Naive thymus-derived CD8-positive, alpha-beta T cell (primary cell): ENCODE data around the gene ELOF1. TPM values are rescaled to one million over a fixed set of nuclear protein-coding genes. Genes with fewer than 3 reads are reported as not detected.
"Not testable (repeated sequence)": the region's sequence is repeated elsewhere in the genome, so short reads cannot be mapped to it uniquely, and the experiment has no call there.

Experiments
- ATAC-seq, 2 donors: fragments of 150-1000 bp; cut with Tn5 transposase in 1 of 2; sonication (Bioruptor Pico), chemical (Tn5 transposase) in 1 of 2; 1 replicate in 1 of 2; 2 replicates in 1 of 2; pipeline ENCODE4 v1.10.0; 2021; ENCODE audit warnings: mild to moderate bottlenecking in 2 of 2, moderate library complexity in 2 of 2
- POLR2A ChIA-PET: fragments of 350-600 bp; sonication (Branson Sonifier 250); formaldehyde crosslinking; loops from one replicate; lab custom pipeline; 2021; ENCODE audit warnings: antibody characterized with exemption; lab: Charles Lee
- DNase-seq, 10 donors: peaks; one replicate each; pipeline versions ENCODE4 v3.0.0 to v3.0.0-alpha.2; 2020 to 2022
- H3K27ac Mint-ChIP-seq, 10 donors: one replicate each; pipeline ENCODE4 v1.8.0; 2020 to 2022; ENCODE audit warnings: mild to moderate bottlenecking in 10 of 10, mixed read lengths in 10 of 10, moderate library complexity in 4 of 10, inconsistent platforms in 1 of 10
- H3K27me3 Mint-ChIP-seq, 5 donors: one replicate each; pipeline ENCODE4 v1.8.0; 2021 to 2022; ENCODE audit warnings: mixed read lengths in 5 of 5
- H3K36me3 Mint-ChIP-seq, 3 donors: one replicate each; pipeline ENCODE4 v1.8.0; 2020 to 2022; ENCODE audit warnings: mixed read lengths in 3 of 3, mild to moderate bottlenecking in 2 of 3, inconsistent platforms in 1 of 3
- H3K4me1 Mint-ChIP-seq, 4 donors: one replicate each; pipeline ENCODE4 v1.8.0; 2021 to 2022; ENCODE audit warnings: mixed read lengths in 4 of 4
- H3K4me3 Mint-ChIP-seq, 10 donors: one replicate each; pipeline ENCODE4 v1.8.0; 2020 to 2022; ENCODE audit warnings: mild to moderate bottlenecking in 10 of 10, mixed read lengths in 10 of 10, moderate library complexity in 6 of 10, inconsistent platforms in 1 of 10
- H3K9me3 Mint-ChIP-seq, 9 donors: one replicate each; pipeline ENCODE4 v1.8.0; 2020 to 2022; ENCODE audit warnings: mixed read lengths in 9 of 9, mild to moderate bottlenecking in 3 of 9, inconsistent platforms in 1 of 9, moderate library complexity in 1 of 9
- polyA plus RNA-seq, 3 donors: library from polyadenylated mRNA; unstranded; fragments of 300-500 nt; fragmentation: Illumina TruSeq; gene quantifications; one replicate each; pipeline ENCODE4 v1.2.3, GENCODE V29; 2021
- total RNA-seq, 8 experiments: library from RNA in 2 of 8; stranded (reverse) in 2 of 8; gene quantifications; one replicate each; pipeline ENCODE4 v1.2.3 and lab custom pipeline; 2021 to 2026

ELOF1 gene
- total and polyA plus RNA-seq, 5 experiments from 2014 or later = 41.0 to 91.0 (median 71.4) TPM

DNA sequence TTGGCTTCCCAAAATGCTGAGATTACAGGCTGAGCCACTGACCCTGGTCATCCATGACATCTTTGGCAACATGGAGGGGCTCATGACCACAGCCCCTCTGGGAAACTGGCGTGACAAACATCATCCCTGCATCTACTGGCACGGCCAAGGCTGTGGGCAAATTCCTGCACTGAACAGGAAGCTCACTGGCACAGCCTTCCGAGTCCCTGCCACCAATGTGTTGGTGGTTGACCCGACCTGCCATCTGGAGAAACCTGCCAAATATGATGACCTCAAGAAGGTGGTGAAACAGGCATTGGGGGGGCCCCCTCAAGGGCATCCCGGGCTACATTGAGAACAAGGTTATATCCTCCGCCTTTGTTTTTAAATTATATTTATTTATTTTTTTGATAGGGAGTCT lies 27.3 kb upstream of the ELOF1 start:
- no peaks in the 10 kb centered on the region for H3K9me3 Mint-ChIP-seq
- no peak for ATAC-seq
- H3K27me3 Mint-ChIP-seq = no peaks in the 10 kb centered on the region
- POLR2A ChIA-PET = no interaction called here
- H3K36me3 Mint-ChIP-seq = no peaks in the 10 kb centered on the region
- DNase-seq = no peak
- peaks cover 5 to 35% (median 18%) of the 10 kb centered on the region in 4 donors for H3K4me1 Mint-ChIP-seq
- no peak overlapping the region for H3K27ac Mint-ChIP-seq
- no peak overlapping the region for H3K4me3 Mint-ChIP-seq

DNA sequence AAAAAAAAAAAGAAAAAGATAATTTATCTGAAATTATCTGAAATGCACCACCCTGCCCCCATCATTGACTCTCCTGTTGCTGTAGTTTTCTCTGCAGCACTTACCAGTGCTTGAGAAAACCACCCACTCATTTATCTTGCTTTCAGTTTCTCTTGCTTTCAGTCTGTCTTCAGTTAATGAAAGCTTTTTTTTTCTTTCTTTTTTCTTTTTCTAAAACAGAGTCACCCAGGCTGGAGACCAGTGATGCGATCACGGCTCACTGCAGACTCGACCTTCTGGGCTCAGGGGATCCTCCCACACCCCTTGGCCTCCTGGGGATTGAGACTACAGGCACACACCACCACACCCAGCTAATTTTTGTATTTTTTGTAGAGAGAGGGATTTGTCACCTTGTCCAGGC lies 22.7 kb upstream of the ELOF1 start:
- POLR2A ChIA-PET = interaction anchor here (0.6 to 6.2 kb wide), 3 partner anchors 22 to 201 kb away, joined by 3 to 44 read pairs (median 4); partner anchors contain the start of gene ELOF1
- Mint-ChIP-seq H3K4me3 (peak overlapping the region; percentile 59 to 83 (median 78)), H3K9me3 (no peaks in the 10 kb centered on the region), H3K4me1 (peaks cover 14 to 57% (median 31%) of the 10 kb centered on the region in 4 donors), H3K27me3 (no peaks in the 10 kb centered on the region), H3K36me3 (no peaks in the 10 kb centered on the region), H3K27ac (peak overlapping the region; percentile 84 to 99 (median 93))
- peak in 7 of 10 donors; percentile 19 to 64 (median 31) for DNase-seq
- peak; percentile 65 to 79 for ATAC-seq

DNA sequence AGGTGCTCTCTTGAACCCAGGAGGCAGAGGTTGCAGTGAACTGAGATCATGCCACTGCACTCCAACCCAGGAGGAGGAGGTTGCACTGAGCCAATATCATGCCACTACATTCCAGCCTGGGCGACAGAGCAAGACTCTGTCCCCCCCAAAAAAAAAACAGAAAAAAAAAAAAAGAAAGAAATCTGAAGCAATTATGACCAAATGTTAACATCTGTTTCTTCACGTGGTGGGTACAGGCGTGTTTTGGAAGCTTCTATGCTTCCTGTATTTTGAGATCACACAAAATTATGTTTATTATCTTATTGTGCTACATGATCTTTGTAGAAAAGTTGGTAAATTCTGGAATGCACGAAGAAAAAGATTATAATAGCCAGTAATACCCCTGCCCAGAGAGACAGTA lies 21.1 kb upstream of the ELOF1 start:
- H3K36me3 Mint-ChIP-seq = peaks cover 0 to 4% (median 2%) of the 10 kb centered on the region in 3 donors
- peak overlapping the region in 6 of 10 donors; percentile 11 to 79 (median 76) for H3K4me3 Mint-ChIP-seq
- POLR2A ChIA-PET = interaction anchor here (0.6 to 6.2 kb wide), 4 partner anchors 8 to 20 kb away, joined by 3 to 44 read pairs (median 4); partner anchors contain the start of gene ELOF1
- ATAC-seq = no peak
- H3K27ac Mint-ChIP-seq = peak overlapping the region in 7 of 10 donors; percentile 38 to 66 (median 53)
- H3K27me3 Mint-ChIP-seq = no peaks in the 10 kb centered on the region
- H3K4me1 Mint-ChIP-seq = peaks cover 14 to 61% (median 33%) of the 10 kb centered on the region in 4 donors
- DNase-seq = no peak
- H3K9me3 Mint-ChIP-seq = no peaks in the 10 kb centered on the region

DNA sequence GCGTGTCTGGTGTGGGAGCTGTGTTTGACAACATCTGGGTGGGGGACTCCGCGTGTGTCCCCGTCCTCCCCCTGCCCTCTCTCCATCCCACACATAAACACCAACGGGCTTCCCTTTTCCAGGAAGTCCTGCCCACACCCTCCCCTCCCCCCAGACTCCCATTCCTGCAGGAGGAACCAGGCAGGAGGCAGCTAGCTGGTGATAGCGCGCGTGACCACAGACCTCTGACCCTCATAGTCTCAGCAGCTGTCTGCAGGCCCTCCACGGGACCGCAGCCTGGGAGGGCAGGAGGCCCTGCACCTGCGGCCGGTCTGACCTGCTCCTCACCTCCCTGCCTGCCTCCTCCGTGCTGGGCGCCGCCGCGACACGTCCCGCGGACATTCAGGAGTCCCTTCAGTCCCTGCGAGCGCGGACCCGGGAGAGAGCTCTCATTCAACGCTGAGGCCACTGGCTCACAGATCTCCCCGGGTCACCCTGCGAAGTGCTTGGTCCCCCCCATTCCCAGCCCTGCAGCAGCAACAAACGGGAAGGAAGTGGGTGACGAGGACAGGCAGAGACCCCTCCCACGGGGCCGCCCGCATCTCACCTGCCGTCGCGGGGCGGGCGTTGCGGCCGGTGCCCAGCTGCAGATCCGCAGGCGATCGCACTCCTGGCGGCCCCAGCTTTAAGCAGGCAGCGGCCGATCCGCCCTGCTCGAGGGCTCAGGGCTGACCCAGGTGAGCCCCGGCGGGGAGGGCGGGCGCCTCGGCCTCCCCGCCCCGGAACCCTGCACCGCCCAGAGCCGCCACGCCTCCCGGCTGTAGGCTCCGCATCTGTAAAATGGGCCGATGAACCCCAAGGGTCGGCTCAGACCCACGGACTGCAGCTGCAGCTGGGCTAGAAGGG lies 19.5 kb upstream of the ELOF1 start:
- POLR2A ChIA-PET = interaction anchor here (0.6 to 6.2 kb wide), 8 partner anchors 10 to 204 kb away, joined by 3 to 44 read pairs (median 4); partner anchors contain the start of genes ECSIT, ELOF1, SWSAP1 and ZNF627
- H3K4me3 Mint-ChIP-seq = peak overlapping the region; percentile 76 to 90 (median 84)
- peaks cover 0 to 4% (median 2%) of the 10 kb centered on the region in 3 donors for H3K36me3 Mint-ChIP-seq
- H3K27me3 Mint-ChIP-seq = no peaks in the 10 kb centered on the region
- H3K4me1 Mint-ChIP-seq = peaks cover 14 to 57% (median 34%) of the 10 kb centered on the region in 4 donors
- DNase-seq (peak in 8 of 10 donors; percentile 19 to 50 (median 33)), ATAC-seq (peak; percentile 57)
- H3K9me3 Mint-ChIP-seq = no peaks in the 10 kb centered on the region
- H3K27ac Mint-ChIP-seq = peak overlapping the region; percentile 53 to 97 (median 92)

DNA sequence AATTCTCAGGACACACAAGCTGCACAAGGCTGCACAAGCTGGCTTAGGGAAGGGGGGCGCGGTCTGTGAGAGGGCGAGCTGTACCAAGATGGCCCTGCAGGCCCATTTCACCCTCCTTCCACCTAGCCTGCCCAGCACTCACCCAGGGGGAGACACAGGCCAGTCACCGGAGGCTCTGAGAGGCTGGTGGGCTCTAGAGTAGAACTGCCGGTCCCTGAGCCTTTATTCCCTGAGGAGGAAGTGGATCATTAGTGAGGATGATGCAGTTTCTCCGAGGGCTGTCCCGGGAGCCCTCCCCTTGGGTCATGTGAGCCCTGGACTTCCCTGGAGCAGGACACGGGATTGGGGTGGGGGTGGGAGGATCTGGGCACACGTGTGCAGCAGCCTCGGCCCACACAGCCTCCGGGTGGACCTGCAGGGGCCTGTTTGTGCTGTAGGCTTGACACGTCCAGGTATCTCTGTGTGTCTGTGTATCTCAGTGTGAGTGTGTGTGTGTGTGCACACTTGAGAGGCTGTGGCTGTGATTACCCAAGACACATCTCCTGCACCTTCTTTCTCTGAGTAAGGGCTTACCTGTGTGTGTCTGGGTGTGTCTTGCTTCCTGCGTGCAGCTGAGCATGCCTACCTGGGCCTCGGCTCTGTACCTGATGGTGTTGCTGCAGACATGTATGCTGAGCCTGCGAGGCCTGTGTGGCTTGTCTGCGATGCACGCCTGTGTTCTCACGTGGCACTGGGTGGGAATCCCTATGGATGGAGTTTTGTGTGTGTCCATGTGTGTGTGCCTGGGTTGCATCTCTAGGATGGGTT lies 18.6 kb upstream of the ELOF1 start, which contains the start of gene ACP5:
Gene ACP5, minus strand, starts transcription at position 195 of the 807 bp plus-strand sequence. CDS start 328 bp downstream, outside the sequence.
- Mint-ChIP-seq H3K4me1 (peaks cover 14 to 54% (median 34%) of the 10 kb centered on the region in 4 donors), H3K4me3 (peak within 1 kb of the TSS; percentile 76 to 90 (median 84)), H3K27me3 (no peaks in the 10 kb centered on the region), H3K9me3 (no peaks in the 10 kb centered on the region), H3K27ac (peak within 1 kb of the TSS; percentile 53 to 97 (median 92)), H3K36me3 (peaks cover 0 to 4% (median 2%) of the 10 kb centered on the region in 3 donors)
- peak; percentile 26 to 34 for ATAC-seq
- POLR2A ChIA-PET = interaction anchor here (0.9 to 6.2 kb wide), 5 partner anchors 11 to 203 kb away, joined by 3 to 44 read pairs (median 6); partner anchors contain the start of genes ELOF1, SWSAP1 and ZNF627
- peak in 2 of 10 donors; percentile 22 to 25 for DNase-seq

DNA sequence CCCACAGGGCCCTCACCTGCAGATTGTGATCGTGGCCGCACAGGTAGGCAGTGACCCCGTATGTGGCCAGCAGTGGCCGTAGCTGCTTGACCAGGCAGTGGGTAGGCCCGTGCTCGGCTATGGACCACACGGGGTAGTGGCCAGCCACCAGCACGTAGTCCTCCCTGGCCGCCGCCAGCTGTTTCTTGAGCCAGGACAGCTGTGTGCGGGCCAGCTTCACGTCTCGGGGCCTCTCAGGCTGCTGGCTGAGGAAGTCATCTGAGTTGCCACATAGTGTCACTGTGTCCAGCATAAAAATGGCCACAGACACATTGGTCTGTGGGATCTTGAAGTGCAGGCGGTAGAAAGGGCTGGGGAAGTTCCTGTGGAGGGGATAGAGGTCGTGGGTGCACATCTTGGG lies 17.2 kb upstream of the ELOF1 start:
- Mint-ChIP-seq H3K36me3 (peaks cover 0 to 4% (median 2%) of the 10 kb centered on the region in 3 donors), H3K9me3 (no peaks in the 10 kb centered on the region), H3K4me3 (peak overlapping the region in 1 of 10 donors; percentile 72), H3K4me1 (peaks cover 10 to 43% (median 24%) of the 10 kb centered on the region in 4 donors), H3K27me3 (no peaks in the 10 kb centered on the region), H3K27ac (peak overlapping the region in 6 of 10 donors; percentile 38 to 94 (median 82))
- POLR2A ChIA-PET = interaction anchor here (0.6 kb wide), 1 partner anchor 7 kb away, joined by 3 read pairs; no protein-coding TSS in a partner anchor
- ATAC-seq = no peak
- no peak for DNase-seq

DNA sequence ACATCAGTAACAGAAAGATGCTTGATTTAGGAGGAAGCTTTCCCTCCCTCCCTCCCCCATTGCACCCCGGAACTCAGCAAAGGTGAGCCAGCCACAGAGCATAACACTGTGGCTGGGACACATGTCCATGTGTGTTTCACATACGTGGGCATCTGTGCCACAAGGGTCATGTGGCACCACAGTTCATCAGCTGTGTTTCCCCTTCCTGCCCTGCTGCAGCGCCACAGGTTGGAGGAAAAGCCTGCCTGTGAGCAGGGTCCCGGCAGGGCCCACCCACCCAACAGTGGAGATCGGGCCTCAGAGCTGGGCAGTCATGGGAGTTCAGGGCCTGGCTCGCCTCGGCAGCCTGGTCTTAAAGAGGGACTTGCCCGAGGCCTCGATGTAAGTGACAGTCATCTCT lies 15.7 kb upstream of the ELOF1 start:
- Mint-ChIP-seq H3K27me3 (no peaks in the 10 kb centered on the region), H3K4me3 (no peak overlapping the region), H3K36me3 (peaks cover 0 to 4% (median 2%) of the 10 kb centered on the region in 3 donors), H3K4me1 (peaks cover 6 to 35% (median 16%) of the 10 kb centered on the region in 4 donors), H3K9me3 (no peaks in the 10 kb centered on the region), H3K27ac (peak overlapping the region in 7 of 10 donors; percentile 4 to 84 (median 59))
- POLR2A ChIA-PET = no interaction called here
- no peak for DNase-seq
- ATAC-seq = no peak

DNA sequence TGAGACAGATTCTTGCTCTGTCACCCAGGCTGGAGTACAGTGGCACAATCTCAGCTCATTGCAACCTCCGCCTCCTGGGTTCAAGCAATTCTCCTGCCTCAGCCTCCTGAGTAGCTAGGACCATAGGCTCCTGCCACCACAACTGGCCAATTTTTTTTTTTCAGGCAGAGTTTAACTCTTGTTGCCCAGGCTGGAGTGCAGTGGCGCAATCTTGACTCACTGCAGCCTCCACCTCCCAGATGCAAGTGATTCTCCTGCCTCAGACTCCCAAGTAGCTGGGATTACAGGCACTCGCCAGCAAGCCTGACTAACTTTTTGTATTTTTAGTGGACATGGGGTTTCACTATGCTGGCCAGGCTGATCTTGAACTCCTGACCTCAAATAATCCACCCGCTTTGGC lies 14.7 kb upstream of the ELOF1 start:
- H3K4me3 Mint-ChIP-seq, ATAC-seq, POLR2A ChIA-PET, H3K27me3 Mint-ChIP-seq, H3K36me3 Mint-ChIP-seq, H3K9me3 Mint-ChIP-seq, DNase-seq: not testable (repeated sequence)
- peak overlapping the region in 1 of 10 donors; percentile 19 for H3K27ac Mint-ChIP-seq
- H3K4me1 Mint-ChIP-seq = peaks cover 4 to 38% (median 16%) of the 10 kb centered on the region in 4 donors

DNA sequence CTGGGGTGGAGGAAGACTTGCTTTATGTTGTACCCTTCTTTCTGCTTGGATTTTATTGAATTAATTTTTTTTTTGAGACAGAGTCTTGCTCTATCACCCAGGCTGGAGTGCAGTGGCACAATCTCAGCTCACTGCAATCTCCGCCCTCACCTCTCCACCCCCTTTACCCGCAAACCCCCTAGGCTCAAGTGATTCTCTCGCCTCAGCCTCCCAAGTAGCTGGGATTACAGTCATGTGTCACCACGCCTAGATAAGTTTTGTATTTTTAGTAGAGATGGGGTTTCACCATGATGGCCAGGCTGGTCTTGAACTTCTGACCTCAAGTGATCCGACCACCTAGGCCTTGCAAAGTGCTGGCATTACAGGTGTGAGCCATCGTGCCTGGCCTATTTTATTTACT lies 14.3 kb upstream of the ELOF1 start:
- Mint-ChIP-seq H3K27ac (peak overlapping the region in 2 of 10 donors; percentile 19 to 50), H3K4me1 (peaks cover 4 to 39% (median 15%) of the 10 kb centered on the region in 4 donors)
- H3K27me3 Mint-ChIP-seq, ATAC-seq, H3K9me3 Mint-ChIP-seq, POLR2A ChIA-PET, H3K36me3 Mint-ChIP-seq, H3K4me3 Mint-ChIP-seq, DNase-seq: not testable (repeated sequence)

DNA sequence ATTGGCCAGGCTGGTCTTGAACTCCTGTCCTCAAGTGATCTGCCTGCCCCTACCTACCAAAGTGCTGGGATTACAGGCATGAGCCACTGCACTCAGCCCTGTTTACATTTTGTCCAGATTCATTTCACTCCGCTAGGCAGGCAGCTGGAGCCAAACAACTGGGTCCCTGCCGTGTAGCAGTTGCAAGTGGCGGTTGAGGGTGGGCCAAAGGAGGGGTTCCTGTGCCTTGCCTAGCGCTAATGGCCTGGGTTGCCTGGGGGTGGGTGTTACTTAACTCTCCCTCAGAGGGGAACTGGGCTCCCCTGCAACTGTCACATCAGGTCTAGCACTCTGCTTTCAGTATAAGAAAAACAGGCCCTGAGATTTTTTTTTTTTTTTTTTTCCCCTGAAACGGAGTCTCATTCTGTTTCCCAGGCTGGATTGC lies 11.0 kb upstream of the ELOF1 start:
- POLR2A ChIA-PET = interaction anchor here (0.7 kb wide), 1 partner anchor 1235 kb away, joined by 4 read pairs; no protein-coding TSS in a partner anchor
- H3K36me3 Mint-ChIP-seq = peaks cover 0 to 2% (median 0%) of the 10 kb centered on the region in 3 donors
- peaks cover 0 to 29% (median 3%) of the 10 kb centered on the region in 4 donors for H3K4me1 Mint-ChIP-seq
- H3K4me3 Mint-ChIP-seq = no peak overlapping the region
- no peaks in the 10 kb centered on the region for H3K9me3 Mint-ChIP-seq
- H3K27me3 Mint-ChIP-seq = no peaks in the 10 kb centered on the region
- DNase-seq (no peak), ATAC-seq (no peak)
- peak overlapping the region in 2 of 10 donors; percentile 19 to 73 for H3K27ac Mint-ChIP-seq

DNA sequence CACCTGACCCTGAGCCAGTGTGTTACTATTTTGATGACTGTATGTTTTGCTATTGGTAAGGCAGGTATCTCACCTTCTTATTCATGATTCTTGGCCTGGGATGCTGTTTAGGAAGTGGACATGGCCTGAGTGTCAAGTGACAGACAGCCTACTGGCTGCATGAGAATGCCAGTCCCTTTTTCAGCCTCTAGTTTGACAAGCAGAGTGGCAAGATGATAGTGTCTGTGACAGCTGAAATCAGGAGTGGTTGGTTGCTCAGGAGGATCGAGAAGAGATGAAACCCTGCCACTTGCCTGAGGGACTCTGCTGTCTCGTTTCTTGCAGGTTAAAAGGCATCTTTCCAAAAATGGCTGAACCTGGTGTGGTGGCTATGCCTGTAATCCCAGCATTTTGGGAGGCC lies 7.1 kb upstream of the ELOF1 start:
- Mint-ChIP-seq H3K4me1 (peaks cover 0 to 38% (median 5%) of the 10 kb centered on the region in 4 donors), H3K36me3 (peaks cover 0 to 5% (median 0%) of the 10 kb centered on the region in 3 donors), H3K9me3 (no peaks in the 10 kb centered on the region), H3K4me3 (peak overlapping the region in 1 of 10 donors; percentile 30), H3K27ac (peak overlapping the region in 1 of 10 donors; percentile 49), H3K27me3 (no peaks in the 10 kb centered on the region)
- ATAC-seq (no peak), DNase-seq (no peak)
- POLR2A ChIA-PET = no interaction called here

DNA sequence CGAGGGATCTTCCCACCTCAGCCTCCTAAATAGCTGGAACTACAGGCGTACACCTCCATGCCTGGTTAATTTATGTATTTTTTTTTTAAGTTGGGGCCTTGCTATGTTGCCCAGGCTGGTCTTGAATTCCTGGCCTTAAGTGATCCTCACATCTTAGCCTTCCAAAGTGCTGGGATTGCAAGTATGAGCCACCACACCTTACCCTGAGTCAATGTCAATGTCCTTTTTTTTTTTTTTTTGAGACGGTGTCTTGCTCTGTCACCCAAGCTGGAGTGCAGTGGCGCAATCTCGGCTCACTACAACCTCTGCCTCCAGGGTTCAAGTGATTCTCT lies 6.6 kb upstream of the ELOF1 start:
- H3K27ac Mint-ChIP-seq, H3K9me3 Mint-ChIP-seq, POLR2A ChIA-PET, H3K36me3 Mint-ChIP-seq, H3K27me3 Mint-ChIP-seq, H3K4me3 Mint-ChIP-seq, DNase-seq, ATAC-seq: not testable (repeated sequence)
- peaks cover 0 to 42% (median 9%) of the 10 kb centered on the region in 4 donors for H3K4me1 Mint-ChIP-seq
